NOMO-1 treated with dmso at 0.1 percent for 144 hours (cell line): Measurements from ENCODE around the gene NAA16.
"Not testable (repeated sequence)": the region's sequence is repeated elsewhere in the genome, so short reads cannot be mapped to it uniquely, and the experiment has no call there.

ENCODE experiments used
- DNase-seq: peaks from one replicate; lab custom pipeline; 2025; ENCODE audit not compliant: unreplicated experiment; lab: John Stamatoyannopoulos, UW

Gene NAA16

DNA sequence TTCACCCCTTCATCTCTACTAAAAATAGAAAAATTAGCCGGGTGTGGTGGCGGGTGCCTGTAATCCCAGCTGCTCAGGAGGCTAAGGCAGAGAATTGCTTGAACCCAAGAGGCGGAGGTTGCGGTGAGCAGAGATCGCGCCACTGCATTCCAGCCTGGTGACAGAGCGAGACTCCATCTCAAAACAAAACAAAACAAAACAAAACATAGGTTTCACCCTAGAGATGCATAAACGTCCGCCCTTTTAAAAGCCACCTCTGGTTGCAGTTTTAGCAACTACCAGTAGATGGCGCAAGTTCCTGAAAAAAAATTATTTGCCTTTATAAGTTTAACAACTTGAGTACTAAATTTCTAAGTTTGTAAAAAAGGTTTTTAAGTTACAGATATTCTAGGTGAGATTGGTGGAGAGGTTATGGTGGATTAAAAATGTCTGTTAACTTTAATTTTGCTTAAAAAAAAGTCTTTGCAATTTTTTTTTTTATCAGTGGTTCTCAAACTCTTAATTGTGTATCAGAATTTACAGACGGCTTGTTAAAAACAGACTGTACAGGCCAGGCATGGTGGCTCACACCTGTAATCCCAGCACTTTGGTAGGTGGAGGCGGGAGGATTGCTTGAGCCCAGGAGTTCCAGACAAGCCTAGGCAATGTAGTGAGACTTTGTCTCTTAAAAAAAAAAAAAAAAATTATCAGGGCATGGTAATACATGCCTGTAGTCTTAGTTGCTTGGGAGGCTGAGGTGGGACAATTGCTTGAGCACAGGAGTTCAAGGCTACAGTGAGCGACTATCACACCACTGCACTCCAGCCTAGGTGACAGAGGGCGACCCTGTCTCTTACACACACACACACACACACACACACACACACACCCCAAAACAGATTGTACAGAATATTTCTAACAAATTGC lies 42.1 kb downstream of the NAA16 start:
- DNase-seq: peak; percentile 18

DNA sequence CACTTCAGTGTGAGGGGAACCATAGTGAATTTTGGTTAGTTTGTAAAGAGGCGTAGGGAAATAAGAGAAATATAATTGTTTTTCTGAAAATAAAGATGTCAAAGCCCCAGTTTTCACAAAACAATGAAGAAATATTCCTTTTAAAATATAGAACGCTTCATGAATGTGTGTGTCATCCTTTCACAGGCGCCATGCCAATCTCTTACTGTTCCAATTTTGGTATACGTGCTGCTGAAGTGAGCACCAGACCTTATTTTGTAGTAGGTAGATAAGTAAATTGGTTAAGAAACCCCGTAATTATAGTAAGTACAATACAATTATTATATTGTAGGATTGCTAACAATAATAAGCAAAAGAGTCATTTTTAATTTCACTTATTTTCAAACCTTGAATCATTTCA lies 43.3 kb downstream of the NAA16 start:
- DNase-seq: no peak

DNA sequence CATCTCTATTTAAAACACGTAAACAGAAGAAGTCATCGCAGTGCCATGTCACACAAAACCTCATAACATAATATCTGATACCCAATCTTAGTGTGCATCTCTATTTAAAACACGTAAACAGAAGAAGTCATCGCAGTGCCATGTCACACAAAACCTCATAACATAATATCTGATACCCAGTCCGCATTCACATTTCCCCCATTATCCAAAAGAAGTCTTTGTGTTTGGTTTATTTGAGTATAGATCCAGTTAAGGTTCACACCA lies 45.2 kb downstream of the NAA16 start:
- not testable (repeated sequence) for DNase-seq

DNA sequence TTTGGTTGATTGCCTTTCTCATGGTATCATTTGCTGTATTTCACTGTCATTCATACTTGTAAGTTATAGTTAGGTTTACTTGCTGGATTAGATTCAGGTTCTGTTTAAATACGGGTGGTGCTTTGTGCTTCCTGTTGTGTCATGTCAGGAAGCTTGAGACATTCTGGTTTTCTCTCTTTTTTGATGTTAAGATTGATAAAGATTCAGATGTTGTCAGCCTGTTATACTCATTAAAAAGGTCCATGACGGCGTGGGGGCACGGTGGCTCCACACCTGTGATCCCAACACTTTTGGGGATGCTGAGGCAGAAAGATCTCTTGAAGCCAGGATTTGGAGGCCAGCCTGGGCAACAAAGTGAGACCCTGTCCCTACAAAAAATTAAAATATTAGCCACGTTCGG lies 45.7 kb downstream of the NAA16 start:
- no peak for DNase-seq

DNA sequence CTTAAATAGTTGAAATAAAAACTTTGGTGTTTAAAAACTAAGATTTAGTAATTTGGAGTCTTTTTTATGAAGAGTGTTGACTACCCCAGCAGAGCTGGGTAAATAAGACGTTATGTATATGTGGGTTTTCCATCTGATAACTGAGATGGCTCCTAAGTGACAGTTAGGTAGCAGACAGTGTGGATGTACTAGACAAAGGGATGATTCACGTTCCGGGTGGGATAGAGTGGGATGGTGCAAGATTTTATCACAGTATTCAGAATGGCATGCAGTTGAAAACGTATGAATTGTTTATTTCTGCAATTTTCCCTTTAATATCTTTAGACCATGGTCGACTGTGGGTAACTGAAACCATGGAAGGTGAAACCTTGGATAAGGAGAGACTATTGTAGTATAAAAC lies 50.4 kb downstream of the NAA16 start:
- DNase-seq: no peak

DNA sequence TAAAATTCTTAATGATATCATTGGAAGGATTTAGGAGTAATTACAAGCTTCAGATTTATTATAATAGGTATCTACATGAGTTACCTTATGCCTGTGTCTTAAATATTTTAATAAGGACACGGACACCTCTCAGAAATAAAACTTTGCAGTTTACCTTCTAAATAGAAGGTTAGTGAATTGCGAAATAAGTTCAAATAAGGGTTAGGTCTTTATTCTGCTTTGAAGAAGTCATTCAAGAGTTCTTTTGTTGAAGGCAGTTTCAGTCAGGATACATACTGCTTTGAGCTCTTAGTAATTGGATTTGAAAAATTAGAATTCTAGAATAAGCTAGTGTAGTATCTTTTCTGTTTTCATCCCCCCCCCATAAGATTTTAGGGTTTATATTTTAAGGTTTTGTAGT lies 53.0 kb downstream of the NAA16 start:
- DNase-seq: no peak

DNA sequence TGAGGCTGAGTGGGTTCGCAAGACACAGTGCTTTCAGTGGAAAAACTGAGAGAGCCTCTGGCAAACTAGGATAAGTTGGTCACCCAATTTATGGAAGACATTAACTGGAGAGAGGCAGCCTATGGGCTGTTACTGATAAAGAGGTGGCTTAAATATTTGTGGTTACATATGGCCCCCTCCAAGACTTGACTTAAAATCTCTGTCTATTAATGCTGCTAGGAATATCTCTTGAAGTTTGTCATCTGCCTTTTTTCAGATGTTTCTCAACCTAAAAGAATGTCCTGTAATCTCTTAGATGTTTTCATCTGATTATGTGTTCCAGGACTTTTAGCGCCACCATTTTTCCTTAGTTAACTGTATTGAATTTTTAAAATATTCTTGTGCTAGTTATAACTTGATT lies 54.6 kb downstream of the NAA16 start:
- no peak for DNase-seq

DNA sequence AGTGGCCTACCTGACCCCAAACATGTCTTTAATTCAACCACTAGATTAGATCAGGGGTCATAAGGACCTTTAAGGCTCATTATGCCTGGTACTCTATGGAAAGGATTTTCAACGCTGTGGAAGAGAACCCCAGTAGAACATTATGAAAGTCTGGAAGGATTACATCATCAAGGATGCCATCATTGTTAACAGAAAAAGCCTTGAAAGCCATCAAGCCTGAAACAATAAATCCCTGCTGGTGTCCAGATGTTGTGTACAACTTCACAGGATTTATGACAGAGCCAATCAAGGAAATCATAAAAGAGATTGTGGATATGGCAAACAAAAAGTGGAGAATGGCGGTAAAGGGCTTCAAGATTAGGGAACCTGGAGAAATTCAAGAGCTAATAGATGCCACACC lies 59.7 kb downstream of the NAA16 start:
- no peak for DNase-seq

DNA sequence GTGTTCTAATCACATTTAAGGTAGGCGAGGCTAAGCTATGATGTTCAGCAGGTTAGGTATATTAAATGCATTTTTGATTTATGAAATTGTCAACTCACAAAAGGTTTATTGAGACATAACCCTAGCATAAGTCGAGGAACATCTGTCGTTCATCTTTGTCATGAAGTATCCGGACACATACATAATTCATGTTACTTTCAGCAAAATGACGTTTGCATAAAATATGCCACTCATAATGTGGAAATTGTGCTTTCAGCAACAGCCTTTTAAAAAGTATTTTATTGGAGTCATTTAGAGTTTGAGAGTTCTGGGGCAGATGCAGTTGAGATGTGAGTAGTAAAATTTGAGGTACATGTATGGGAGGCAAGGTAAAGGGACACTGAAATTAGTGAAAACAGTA lies 66.4 kb downstream of the NAA16 start:
- no peak for DNase-seq

DNA sequence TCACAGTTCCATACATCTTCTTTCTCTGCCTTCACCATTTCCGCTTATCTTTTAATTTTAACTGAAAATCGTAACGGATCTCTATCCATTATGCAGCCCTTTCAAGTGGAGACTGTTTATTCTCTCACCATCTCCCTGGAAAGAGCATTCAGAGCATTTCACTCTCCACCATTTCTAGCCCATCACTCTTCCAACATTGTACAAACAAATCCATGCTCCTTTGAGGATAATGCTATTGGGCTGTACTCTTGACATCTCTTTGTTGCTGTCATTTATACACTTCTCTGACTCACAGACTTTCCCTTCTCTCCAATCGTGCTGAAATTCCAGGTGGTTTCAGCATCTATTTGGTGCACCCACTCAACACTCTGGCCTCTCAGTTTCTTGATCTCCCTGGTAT lies 71.4 kb downstream of the NAA16 start:
- no peak for DNase-seq

DNA sequence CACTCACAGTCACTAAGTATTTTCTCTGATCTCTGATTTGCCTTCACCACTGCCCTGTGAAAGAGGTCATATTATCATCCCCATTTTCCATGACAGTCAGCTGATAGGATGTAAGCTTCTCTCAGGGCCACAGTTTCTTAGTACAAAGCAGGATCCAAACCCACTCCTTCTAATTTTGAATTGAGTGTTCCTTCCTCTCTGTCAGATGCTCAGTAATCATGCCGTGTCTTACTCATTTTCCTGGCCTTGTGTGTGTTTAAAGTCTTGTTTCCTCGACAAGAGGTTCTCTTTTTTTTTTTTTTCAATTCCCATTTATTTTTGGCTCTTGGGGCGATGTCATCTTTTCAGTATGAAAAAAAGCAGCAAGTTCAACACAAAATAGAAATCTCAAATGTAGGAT lies 72.3 kb downstream of the NAA16 start:
- DNase-seq: no peak

DNA sequence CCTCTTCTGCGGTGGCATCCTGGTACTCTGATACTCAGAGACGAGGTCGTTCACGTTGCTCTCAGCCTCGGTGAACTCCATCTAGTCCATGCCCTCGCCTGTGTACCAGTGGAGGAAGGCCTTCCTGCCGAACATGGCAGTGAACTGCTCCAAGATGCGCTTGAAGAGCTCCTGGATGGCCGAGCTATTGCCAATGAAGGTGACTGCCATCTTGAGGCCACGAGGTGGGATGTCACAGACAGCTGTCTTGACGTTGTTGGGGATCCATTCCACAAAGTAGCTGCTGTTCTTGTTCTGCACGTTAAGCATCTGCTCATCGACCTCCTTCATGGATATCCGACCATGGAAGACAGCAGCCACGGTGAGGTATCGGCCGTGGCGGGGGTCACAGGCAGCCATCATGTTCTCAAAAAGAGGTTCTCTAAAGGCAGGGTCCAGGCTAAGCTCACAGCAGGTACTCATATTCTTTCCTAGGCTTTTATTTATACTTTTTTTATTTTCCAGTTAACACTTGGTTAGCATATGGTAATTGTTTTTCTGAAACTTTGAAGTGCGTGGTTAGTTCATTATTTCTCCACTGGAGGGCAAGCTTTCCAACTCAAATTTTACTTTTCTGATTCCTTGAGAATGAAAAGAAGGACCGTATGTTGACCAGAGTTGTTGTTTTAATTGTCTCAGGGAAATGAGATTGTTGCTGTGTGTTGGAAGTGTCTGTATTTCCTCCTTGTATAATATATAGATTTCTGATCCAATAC lies 73.9 kb downstream of the NAA16 start:
- DNase-seq: no peak

DNA sequence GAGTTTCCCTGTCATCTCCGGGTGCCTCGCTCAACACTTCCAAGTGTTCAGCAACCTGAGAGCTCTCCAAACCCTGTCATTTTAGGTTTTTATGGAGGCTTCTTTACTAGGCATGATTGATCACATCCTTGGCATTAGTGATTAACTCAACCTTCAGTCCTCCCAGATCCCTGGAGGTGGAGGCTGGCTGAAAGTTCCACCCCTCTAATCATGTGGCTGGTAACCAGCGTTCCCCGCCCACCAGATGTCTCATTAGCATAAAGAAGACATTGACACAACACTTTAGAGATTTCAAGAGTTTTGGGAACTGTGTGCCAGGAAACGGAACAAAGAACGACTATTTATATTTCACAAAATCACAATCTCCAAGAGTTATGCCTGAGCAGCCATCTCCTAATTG lies 75.1 kb downstream of the NAA16 start:
- no peak for DNase-seq

DNA sequence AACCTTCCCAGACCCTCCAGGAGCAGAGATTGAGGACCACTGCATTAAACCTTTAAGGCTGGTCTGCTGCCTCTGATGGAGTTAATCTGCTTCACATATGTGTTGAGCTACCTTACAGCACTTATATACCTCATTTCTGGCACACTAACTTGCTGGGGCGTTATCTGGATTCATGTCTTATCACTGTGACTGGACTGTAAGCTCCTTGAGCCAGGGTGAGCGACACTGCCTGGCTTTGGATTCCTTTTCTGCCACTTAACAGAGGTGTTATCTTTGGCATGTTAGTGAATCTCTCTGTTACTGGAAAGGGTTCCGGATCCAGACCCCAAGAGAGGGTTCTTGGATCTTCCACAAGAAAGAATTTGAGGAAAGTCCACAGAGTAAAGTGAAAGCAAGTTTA lies 76.5 kb downstream of the NAA16 start:
- no peak for DNase-seq

DNA sequence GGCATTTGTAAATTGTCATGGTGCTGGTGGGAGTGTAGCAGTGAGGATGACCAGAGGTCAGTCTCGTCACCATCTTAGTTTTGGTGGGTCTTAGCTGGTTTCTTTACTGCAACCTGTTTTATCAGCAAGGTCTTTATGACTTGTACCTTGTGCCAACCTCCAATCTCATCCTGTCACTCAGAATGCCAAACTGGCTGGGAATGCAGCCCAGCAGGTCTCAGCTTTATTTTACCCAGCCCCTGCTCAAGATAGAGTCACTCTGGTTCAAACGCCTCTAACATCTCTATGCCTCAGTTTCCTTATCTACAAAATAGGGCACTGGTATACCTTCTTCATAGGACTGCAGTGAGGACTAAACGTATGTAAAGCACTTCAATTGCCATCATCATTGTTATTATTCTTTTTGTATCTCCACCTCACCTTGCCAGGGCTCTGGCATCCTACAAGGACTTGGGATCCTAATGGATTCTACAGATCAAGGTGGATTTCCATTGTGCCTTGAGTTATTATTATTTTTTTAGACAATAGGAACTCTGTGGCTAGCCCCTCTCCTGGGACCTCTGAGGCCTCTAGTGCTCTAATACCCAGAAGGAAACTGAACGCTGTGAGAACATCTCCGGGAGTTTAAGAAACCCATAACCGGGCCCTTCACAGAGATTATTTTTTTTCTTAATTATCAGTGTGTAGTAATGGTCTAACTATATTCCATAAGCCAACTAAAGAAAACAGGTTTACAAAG lies 77.2 kb downstream of the NAA16 start:
- DNase-seq: no peak

DNA sequence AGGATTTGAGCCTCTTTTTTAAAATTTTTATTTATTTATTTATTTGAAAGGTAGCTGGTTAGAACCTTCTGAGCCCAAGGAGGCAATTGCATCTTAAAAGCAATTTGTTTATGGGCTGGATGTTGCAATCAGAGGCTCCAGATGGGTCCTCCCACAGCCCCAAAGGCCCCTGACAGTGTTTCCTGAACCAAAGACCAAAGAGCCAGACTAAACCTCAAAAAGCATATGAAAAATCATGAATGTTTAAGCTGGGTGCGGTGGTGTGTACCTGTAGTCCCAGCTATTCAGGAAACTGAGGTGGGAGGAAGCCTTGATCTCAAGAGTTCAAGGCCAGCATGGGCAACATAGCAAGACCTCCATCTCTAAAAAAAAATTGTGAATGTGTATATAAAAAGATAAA lies 78.5 kb downstream of the NAA16 start:
- DNase-seq: no peak

DNA sequence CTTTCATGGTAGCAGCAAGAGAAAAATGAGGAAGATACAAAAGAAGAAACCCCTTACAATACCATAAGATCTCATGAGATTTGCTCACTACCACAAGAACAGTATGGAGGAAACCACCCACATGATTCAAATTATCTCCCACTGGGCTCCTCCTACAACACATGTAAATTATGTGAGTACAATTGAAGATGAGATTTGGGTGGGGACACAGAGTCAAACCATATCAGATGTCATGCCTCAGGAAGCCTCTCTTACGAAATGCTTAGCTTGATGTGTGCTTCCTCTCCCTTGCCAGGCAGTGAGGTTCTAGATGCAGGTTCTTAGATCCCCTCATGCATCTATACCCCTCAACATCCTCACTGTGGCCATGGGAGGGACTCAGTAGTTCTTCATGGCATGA lies 83.1 kb downstream of the NAA16 start:
- no peak for DNase-seq

DNA sequence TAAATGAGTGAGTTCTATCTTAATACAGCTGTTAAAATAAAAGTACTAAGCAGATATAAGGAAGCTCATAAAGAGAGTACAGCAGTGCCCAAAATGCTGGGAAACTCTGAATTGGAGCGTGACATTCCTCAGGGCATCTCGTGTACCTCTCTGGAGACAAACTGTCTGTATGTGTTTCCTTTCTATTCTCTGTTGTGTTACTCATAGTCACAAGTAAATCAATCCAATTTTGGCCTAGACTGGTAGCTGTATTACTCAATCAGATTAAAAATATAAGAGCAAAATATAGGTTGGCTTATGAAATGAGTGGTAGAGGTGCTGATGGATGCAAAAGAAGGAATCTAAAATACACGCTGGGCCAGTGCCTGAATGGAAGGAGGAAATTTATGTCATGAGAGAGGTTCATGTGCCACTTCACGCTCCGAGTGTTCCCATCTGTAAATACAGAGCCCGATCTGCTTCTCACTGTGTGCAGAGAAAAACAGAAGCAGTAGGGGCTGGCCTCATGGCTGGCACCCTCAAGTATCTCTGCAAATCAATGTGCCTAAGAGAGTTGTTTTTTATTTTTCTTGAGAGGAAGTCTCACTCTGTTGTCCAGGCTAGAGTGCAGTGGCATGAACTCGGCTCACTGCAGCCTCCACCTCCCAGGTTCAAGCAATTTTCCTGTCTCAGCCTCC lies 87.6 kb downstream of the NAA16 start:
- peak; percentile 15 for DNase-seq

DNA sequence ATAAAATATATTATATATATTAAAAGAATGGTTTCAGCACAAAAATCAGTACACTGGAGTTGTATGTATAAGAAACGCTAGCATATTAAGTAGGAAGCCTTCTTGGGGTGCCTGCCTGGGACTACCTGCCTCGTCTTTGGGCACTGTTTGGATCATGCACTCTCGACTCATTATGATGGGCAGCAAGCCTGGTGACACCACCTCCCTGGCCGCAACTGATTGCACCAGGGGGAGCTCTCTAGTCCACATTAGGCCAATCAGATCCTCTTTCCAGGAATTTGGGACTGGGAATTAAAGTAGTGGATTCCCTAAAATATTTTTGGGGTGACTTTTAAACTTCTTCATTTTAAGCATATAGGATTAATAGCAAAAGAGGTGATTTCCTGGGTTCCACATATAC lies 90.3 kb downstream of the NAA16 start:
- DNase-seq: no peak

DNA sequence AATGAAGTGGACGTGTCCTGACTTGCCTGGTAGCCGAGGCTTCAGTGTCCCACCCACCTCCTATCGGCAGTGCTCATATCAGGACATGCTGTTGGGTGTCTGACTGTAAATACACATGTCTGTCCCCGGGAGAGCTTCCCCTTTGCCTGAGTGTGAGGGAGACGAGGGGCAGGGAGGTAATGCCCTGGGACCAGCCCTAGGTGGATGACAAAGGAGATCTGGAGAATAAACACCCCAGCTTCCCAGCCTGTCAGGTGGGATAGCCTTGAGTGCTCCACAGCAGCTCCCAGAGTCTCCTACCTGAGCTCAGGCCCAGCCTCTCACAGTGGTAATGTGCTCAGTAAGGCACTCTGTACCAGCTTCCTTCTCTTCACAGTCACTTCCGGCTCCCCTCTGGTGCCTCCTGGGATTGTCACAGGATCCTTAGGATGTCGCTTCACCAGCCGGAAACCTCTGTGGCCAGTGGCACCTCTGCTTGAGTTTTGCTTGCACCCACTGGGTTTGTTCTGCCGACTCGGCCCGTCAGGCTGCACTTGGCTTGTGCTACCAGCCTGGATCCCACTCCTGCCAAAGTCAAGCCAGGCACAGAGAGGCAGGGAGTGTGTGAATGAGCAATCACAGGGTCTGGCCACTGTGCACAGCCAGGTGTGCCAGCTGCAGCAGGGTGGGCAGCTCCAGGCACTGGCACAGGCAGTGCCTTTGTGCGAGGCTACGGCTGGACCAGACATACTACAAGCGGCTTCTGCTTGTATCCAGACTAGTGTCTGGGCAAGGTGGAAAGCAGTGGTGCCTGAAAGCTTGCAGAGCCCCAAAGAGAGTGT lies 91.8 kb downstream of the NAA16 start:
- no peak for DNase-seq

DNA sequence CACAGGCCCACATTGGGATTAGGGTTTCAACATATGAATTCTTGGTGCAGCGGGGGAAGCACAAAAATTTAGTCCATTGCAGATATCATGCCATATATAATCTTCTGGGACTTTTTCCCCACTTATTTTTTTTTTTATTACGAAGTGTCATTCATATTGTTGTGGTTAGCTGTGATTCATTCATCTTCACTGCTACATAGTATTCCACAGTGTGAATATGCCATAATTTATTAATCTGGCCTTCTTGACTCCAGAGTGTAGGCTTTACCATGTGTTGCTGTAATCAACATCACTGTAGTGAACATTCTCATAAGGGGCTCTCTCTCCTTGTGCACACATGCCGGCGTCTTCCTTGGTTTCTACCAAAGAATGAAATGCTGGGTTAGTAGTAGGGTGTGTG lies 92.9 kb downstream of the NAA16 start:
- no peak for DNase-seq
